8988T (cell line): ENCODE measurements around the gene NCK2.

ENCODE experiments used
- DNase-seq: peaks from one replicate; pipeline ENCODE4 v3.0.0; 2011

NCK2 gene

GRCh38 chr2:105877945-105878344 is 133.2 kb downstream of the NCK2 start:
- DNase-seq, result no peak

- no peak for DNase-seq
These were observed 134.5 kb downstream of the NCK2 start for GRCh38 chr2:105879106-105879802.

- no peak for DNase-seq
These were observed 135.1 kb downstream of the NCK2 start for GRCh38 chr2:105879803-105880300.

- DNase-seq, result no peak
These were observed 135.9 kb downstream of the NCK2 start for GRCh38 chr2:105880637-105881036.

GRCh38 chr2:105881286-105882136 is 136.8 kb downstream of the NCK2 start:
- DNase-seq, result no peak

GRCh38 chr2:105882341-105882740 is 137.6 kb downstream of the NCK2 start:
- DNase-seq, result no peak

GRCh38 chr2:105882920-105883435 is 138.3 kb downstream of the NCK2 start:
- no peak for DNase-seq

- no peak for DNase-seq
These were observed 139.4 kb downstream of the NCK2 start for GRCh38 chr2:105883911-105884694.

- no peak for DNase-seq
These were observed 140.7 kb downstream of the NCK2 start for GRCh38 chr2:105885456-105885855.

GRCh38 chr2:105886029-105886454 is 141.3 kb downstream of the NCK2 start:
- DNase-seq, result no peak

GRCh38 chr2:105886687-105887086 is 142.0 kb downstream of the NCK2 start:
- no peak for DNase-seq

- no peak for DNase-seq
These were observed 142.5 kb downstream of the NCK2 start for GRCh38 chr2:105887256-105887655.

GRCh38 chr2:105888625-105889024 is 143.9 kb downstream of the NCK2 start:
- DNase-seq, result no peak

- DNase-seq, result no peak
These were observed 144.3 kb downstream of the NCK2 start for GRCh38 chr2:105889046-105889445.

GRCh38 chr2:105890111-105890510 is 145.4 kb downstream of the NCK2 start:
- DNase-seq, result no peak

GRCh38 chr2:105890856-105891255 is 146.1 kb downstream of the NCK2 start:
- no peak for DNase-seq

- no peak for DNase-seq
These were observed 148.6 kb downstream of the NCK2 start for GRCh38 chr2:105893011-105893995.

- DNase-seq, result no peak
These were observed 149.7 kb downstream of the NCK2 start for GRCh38 chr2:105894327-105894944.

- no peak for DNase-seq
These were observed 151.5 kb downstream of the NCK2 start for GRCh38 chr2:105895990-105896764.

- no peak for DNase-seq
These were observed 152.1 kb downstream of the NCK2 start for GRCh38 chr2:105896765-105897163.
